GM23338 (cell line): ENCODE data around the gene JAGN1.

Experiments
- CREB1 ChIP-seq: fragments of 250-450 bp; sonication (Bioruptor Pico); IDR thresholded peaks from 2 replicates; pipeline ENCODE4 v1.5.0; 2020; ENCODE audit warnings: low read depth, mild to moderate bottlenecking, moderate library complexity
- EZH2 ChIP-seq: fragments of 200-600 bp; sonication (generic); IDR thresholded peaks from one replicate; pipeline ENCODE4 v1.8.0; 2017; ENCODE audit warnings: antibody characterized with exemption, mild to moderate bottlenecking, low read depth; ENCODE audit not compliant: unreplicated experiment
- EZH2phosphoT487 ChIP-seq: fragments of 200-600 bp; sonication (generic); IDR thresholded peaks from one replicate; pipeline ENCODE4 v1.8.1; 2018; ENCODE audit warnings: antibody characterized with exemption; ENCODE audit not compliant: unreplicated experiment
- JUNB ChIP-seq: IDR thresholded peaks from one replicate; pipeline ENCODE4 v1.6.1; 2016; ENCODE audit warnings: antibody characterized with exemption; ENCODE audit not compliant: unreplicated experiment
- POLR2AphosphoS5 ChIP-seq: IDR thresholded peaks from 2 replicates; pipeline ENCODE4 v1.6.1; 2016; ENCODE audit warnings: antibody characterized with exemption, low read depth
- STAT1 ChIP-seq: IDR thresholded peaks from one replicate; pipeline ENCODE4 v1.6.1; 2016; ENCODE audit warnings: antibody characterized with exemption; ENCODE audit not compliant: unreplicated experiment
- ZNF114 ChIP-seq: fragments of 250-450 bp; sonication (Bioruptor Pico); IDR thresholded peaks from 2 replicates; pipeline ENCODE4 v1.5.0; 2020; ENCODE audit warnings: mild to moderate bottlenecking, moderate library complexity
- ZNF331 ChIP-seq: fragments of 250-450 bp; sonication (Bioruptor Pico); IDR thresholded peaks from 2 replicates; pipeline ENCODE4 v1.5.0; 2020; ENCODE audit warnings: low read depth, mild to moderate bottlenecking, moderate library complexity
- TF ChIP-seq, protein P1 (sequence below), 2 experiments: fragments of 200-600 bp in 1 of 2; sonication (generic) in 1 of 2; conservative IDR thresholded peaks; 2 replicates each; pipeline versions ENCODE4 v1.5.1 to v1.6.1; 2016 to 2017; ENCODE audit warnings: antibody characterized with exemption in 2 of 2, low read depth in 2 of 2, mild to moderate bottlenecking in 2 of 2, moderate library complexity in 1 of 2
- TF ChIP-seq, protein P2 (sequence below): IDR thresholded peaks from one replicate; pipeline ENCODE4 v1.6.1; 2018; ENCODE audit warnings: antibody characterized with exemption; ENCODE audit not compliant: unreplicated experiment
- TF ChIP-seq, protein P3 (sequence below): IDR thresholded peaks from 2 replicates; pipeline ENCODE4 v1.6.1; 2016; ENCODE audit warnings: antibody characterized with exemption

DNA sequence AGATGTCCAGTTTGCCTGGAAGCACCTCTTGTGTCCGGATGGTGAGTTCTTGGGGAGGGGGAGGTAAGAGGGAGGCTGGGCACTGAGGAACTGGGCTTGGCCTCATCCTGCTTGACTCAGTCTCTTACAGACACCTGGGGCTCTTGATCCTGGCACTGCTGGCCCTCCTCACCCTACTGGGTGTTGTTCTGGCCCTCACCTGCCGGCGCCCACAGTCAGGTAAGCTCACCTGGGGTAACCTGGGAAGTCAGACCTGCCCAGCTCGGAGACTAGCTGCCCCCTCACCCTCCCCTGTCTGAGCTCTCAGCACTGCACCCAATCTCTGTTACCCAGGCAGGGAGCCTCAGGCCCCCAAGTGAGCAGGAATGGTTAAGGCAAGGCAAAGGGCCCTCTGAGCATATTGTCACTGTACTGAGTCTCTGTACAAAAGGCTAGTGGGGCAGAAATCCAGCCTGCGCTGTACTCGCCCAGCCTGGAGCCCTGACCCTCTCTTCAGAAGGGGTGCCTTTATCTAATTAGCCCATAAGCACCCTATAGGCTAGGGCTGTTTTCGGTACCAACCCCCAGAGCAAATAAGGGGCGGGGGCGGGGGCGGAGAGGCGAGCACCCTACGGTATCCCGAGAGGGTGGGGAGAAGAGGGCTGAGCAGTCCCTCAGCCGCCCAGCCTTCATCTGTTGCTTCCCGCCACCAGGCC, 24.3 kb downstream of the JAGN1 start:
- TF ChIP-seq CREB1 (no peak), EZH2phosphoT487 (no peak), EZH2 (no peak), POLR2AphosphoS5 (peak; percentile 75), JUNB (no peak), ZNF114 (CRISPR knock-in tag) (no peak), ZNF331 (CRISPR knock-in tag) (no peak), STAT1 (no peak)
- TF ChIP-seq, protein P1, sequence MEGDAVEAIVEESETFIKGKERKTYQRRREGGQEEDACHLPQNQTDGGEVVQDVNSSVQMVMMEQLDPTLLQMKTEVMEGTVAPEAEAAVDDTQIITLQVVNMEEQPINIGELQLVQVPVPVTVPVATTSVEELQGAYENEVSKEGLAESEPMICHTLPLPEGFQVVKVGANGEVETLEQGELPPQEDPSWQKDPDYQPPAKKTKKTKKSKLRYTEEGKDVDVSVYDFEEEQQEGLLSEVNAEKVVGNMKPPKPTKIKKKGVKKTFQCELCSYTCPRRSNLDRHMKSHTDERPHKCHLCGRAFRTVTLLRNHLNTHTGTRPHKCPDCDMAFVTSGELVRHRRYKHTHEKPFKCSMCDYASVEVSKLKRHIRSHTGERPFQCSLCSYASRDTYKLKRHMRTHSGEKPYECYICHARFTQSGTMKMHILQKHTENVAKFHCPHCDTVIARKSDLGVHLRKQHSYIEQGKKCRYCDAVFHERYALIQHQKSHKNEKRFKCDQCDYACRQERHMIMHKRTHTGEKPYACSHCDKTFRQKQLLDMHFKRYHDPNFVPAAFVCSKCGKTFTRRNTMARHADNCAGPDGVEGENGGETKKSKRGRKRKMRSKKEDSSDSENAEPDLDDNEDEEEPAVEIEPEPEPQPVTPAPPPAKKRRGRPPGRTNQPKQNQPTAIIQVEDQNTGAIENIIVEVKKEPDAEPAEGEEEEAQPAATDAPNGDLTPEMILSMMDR (conservative IDR thresholded peaks at IDR 0.05; ENCODE audit: low read depth in 2 of 2) = no peak
- TF ChIP-seq, protein P2, sequence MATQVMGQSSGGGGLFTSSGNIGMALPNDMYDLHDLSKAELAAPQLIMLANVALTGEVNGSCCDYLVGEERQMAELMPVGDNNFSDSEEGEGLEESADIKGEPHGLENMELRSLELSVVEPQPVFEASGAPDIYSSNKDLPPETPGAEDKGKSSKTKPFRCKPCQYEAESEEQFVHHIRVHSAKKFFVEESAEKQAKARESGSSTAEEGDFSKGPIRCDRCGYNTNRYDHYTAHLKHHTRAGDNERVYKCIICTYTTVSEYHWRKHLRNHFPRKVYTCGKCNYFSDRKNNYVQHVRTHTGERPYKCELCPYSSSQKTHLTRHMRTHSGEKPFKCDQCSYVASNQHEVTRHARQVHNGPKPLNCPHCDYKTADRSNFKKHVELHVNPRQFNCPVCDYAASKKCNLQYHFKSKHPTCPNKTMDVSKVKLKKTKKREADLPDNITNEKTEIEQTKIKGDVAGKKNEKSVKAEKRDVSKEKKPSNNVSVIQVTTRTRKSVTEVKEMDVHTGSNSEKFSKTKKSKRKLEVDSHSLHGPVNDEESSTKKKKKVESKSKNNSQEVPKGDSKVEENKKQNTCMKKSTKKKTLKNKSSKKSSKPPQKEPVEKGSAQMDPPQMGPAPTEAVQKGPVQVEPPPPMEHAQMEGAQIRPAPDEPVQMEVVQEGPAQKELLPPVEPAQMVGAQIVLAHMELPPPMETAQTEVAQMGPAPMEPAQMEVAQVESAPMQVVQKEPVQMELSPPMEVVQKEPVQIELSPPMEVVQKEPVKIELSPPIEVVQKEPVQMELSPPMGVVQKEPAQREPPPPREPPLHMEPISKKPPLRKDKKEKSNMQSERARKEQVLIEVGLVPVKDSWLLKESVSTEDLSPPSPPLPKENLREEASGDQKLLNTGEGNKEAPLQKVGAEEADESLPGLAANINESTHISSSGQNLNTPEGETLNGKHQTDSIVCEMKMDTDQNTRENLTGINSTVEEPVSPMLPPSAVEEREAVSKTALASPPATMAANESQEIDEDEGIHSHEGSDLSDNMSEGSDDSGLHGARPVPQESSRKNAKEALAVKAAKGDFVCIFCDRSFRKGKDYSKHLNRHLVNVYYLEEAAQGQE = no peak
- TF ChIP-seq, protein P3, sequence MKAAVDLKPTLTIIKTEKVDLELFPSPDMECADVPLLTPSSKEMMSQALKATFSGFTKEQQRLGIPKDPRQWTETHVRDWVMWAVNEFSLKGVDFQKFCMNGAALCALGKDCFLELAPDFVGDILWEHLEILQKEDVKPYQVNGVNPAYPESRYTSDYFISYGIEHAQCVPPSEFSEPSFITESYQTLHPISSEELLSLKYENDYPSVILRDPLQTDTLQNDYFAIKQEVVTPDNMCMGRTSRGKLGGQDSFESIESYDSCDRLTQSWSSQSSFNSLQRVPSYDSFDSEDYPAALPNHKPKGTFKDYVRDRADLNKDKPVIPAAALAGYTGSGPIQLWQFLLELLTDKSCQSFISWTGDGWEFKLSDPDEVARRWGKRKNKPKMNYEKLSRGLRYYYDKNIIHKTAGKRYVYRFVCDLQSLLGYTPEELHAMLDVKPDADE = no peak
